GM18907 (cell line): Measurements from ENCODE around the gene RNASE13.
"Not testable (repeated sequence)": the region's sequence is repeated elsewhere in the genome, so short reads cannot be mapped to it uniquely, and the experiment has no call there.

Experiments used
- ATAC-seq: cut with Tn5 transposase; IDR thresholded peaks from one replicate; pipeline ENCODE4 v1.9.1; 2021; ENCODE audit warnings: mild to moderate bottlenecking, moderate library complexity; ENCODE audit not compliant: unreplicated experiment

RNASE13 gene

DNA sequence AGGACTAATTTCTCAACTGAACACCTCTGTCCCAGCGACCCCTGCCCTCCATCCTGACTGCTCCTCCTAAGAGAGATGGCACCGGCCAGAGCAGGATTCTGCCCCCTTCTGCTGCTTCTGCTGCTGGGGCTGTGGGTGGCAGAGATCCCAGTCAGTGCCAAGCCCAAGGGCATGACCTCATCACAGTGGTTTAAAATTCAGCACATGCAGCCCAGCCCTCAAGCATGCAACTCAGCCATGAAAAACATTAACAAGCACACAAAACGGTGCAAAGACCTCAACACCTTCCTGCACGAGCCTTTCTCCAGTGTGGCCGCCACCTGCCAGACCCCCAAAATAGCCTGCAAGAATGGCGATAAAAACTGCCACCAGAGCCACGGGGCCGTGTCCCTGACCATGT, 8.3 kb upstream of the RNASE13 start:
- ATAC-seq = no peak

GRCh38 chr14:21041676-21042433, 7.2 kb upstream of the RNASE13 start, which contains the start of gene RNASE7:
Gene RNASE7, plus strand, starts transcription at chr14:21042362. Its CDS starts 631 bp downstream, at chr14:21042993.
- no peak for ATAC-seq

DNA sequence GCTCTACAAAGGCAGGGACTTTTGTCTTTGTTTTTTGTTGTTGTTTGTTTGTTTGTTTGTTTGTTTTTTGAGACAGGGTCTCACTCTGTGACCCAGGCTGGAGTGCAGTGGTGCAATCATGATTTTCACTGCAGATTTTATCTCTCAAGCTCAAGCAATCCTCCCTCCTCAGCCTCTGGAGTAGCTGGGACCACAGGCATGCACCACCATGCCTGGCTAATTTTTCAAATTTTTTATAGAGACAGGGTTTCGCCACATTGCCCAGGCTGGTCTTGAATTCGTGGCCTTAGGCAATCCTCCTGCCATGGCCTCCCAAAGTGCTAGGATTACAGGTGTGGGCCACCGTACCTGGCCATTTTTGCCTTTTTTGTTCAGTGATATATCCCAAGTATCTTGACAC, 6.3 kb upstream of the RNASE13 start:
- ATAC-seq = not testable (repeated sequence)

DNA sequence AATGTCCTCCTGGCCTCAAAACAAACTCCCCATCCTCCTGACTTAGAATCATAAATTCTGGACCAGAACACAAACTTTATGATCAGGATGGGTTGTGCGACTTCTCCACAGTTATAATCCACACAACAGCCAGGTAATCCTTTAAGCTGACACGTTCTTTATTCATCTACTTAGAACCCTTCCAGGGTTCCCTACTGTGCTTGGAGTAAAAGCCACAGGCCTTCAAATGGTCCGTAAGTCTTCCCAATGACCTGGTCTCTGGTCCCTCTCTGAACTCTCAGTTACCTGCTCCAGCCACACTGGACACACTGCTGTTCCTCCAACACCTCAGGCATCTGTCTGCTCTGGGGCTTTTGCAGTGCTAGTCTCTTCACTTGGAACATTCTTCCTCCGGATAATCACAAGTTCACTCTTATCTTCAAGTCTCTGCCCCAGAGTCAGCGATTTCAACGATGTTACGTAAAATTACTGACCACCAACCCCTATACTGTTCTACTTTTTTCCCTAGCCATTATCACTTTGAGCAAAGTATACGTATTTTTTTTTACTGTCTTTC, 5.8 kb upstream of the RNASE13 start:
- no peak for ATAC-seq

DNA sequence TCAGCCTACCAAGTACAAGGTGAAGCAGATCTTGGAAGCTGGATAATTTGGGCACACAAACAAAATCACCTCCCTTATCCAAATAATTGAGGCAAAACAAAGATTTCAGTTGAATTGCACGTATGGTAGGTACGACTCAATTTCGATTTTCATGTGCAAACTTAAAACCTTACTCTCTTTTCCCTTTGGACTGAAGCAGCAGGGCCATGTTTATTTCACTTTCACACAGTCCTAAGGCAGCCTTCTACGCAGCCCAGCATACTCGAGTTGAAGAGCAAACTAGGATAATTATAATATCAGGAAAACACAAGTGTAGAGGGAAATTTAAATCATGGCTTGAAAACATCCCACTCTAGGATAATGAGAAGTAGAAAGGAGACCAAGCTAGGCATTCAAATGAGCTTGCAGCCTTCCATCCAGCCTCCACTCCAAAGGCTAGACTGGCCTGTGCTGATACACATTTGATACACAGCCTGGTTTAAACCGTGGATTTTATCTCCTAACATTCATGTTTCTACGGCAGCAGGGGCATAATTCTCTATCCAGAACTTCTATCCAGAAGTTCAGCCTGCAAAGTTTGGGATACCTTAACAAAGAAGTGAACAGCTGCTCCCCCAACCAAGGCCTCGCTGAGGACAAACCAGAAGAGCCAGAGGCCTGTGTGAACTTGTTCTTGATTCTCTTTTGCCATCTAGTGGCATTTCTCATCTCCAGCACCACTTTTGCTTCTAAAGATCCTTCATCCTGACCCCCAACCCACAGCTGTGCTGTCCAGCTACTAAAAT, 5.2 kb upstream of the RNASE13 start:
- no peak for ATAC-seq

GRCh38 chr14:21038441-21039422, 4.1 kb upstream of the RNASE13 start:
- no peak for ATAC-seq

- ATAC-seq = no peak
These were observed 2.5 kb upstream of the RNASE13 start for GRCh38 chr14:21037156-21037555.

DNA sequence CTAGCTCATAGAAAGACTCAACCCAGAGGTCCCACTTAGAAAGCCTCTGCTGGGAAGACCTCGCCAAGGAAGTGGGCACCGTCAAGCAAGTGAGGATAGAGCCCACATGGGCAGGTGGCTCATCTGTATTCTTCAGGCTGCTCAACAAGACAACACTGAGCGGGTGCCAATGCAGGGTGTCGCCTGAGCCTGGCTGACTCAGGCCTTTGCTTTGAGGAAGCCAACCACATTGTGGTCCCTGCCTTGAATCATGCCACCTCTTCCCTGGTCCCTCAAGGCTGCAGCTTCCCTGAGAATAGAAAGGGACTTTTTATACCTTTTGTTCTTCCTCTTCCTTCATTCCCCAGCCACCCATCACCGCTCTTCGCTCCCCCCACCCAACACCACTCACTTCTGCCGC, 2.1 kb upstream of the RNASE13 start:
- ATAC-seq = no peak

GRCh38 chr14:21033133-21033698, 1.4 kb downstream of the RNASE13 start:
- ATAC-seq = no peak

GRCh38 chr14:21032326-21033132, 2.1 kb downstream of the RNASE13 start:
- no peak for ATAC-seq

GRCh38 chr14:21030531-21030930, 4.1 kb downstream of the RNASE13 start:
- no peak for ATAC-seq

DNA sequence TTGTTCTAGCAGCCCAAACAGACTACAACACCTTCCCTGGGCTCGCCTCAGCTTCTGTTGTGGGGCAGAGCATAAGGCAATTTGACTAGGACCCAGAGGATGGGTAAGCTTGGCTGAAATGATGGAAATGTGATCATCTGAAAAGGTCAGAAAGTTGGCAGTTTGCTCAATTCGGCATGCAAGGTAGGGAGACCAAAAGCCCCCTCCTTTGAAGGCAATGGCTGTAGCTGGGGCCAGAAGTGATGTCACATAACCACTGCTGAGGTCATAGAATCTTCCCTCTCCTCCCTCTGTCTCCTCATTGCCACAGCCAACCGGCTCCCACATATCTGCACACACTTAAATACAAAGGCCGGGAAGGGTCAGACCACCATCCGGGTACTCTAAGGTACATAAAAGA, 4.7 kb downstream of the RNASE13 start, which contains the start of gene TPPP2:
Gene TPPP2 (plus strand): TSS at position 301 of the 400 bp plus-strand sequence. CDS start 365 bp downstream, outside the sequence.
- no peak for ATAC-seq

DNA sequence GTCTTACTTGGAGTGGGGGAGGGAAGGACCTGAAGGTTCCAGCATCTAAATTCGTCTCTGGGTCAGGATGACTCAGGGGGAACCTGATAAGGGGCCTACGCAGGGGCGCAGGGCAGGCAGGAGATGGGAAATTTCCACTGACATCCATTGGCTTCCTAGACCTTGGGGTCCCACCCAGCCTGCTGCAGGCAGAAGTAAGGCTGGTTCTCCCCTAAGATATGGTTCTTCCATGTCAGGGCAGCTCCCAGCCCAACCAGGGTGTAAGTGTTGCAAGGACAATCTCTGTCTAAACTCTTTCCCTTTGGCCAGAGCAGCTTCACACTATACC, 7.7 kb downstream of the RNASE13 start:
- no peak for ATAC-seq

DNA sequence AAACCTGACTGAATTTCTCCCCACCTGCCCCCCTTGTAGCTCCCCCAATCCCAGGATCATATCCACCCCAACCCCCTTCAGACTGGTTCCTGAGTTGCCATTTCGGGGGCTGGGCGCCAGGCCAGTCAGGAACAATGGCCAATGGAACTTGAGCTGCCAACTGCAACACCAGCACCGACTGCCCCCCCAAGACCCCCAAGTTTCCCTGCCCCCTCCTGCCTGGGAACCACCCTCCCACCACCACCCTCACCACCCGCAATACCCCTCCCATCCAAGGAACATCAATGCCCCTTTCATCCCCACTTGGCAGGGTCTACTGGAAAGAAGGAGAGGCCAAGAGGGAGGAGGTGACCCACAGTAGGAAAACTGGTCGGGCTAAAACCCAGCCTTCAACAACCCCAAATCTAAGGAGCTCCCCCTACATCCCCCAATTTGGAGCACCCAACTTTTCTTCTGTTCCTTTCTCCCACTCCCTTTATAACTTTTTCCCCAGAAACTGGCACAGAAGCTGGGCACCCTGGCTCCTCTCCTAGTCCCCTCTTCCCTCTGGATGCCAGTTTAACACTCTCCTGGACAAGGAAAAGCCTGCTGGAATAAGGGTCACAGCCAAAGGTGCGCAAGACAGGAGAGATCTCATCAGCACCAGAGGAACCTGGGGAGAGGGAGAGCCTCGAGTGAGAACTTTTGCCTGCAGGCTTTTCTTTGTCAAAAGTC, 8.2 kb downstream of the RNASE13 start:
- ATAC-seq = no peak

GRCh38 chr14:21025371-21026273, 9.0 kb downstream of the RNASE13 start:
- no peak for ATAC-seq

- no peak for ATAC-seq
These were observed 9.8 kb downstream of the RNASE13 start, which contains the start of gene NDRG2 for GRCh38 chr14:21024585-21025370. Gene NDRG2, minus strand, starts transcription at chr14:21025061. Its CDS starts 1,746 bp downstream, at chr14:21023315.
